HL-60/S4 treated with retinoic acid at 250 ng/mL for 4 days and 3 days (cell line): ENCODE results near the gene CDH22.

Source experiments
- in situ Hi-C: fragments of 300-500 bp; cut with MboI; formaldehyde crosslinking; loops from 2 replicates; pipeline ENCODE4 v1.7.0; 2022; ENCODE audit warnings: low sequenced_read_pairs

The CDH22 gene

DNA sequence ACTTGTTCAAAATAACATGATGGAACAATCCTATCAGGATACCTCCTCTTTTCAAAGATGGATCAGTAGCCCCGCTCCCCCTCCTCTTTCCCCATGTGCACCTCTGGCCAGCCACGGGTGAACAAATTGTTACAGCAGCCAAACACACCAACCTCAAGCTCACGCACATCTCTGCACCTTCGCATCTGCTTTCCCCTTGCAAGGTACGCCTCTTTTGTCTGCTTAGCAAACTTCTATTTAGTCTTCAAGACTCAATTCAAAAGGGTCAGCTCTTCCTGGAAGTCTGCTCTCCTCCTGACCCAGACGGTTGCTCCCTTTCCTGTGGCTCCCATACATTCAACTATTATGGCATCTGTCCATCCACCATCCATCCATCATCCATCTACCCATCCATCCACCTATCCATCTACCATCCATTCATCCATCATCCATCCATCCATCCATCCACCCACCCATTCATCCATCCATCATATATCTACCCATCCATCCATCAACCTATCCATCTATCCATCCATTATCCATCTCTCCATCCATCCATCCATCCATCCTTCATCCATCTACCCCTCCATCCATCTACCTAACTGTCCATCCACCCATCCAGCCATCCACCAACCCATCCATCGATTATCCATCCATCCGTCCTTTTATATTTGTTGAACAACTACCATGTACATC lies 36.3 kb upstream of the CDH22 start:
- in situ Hi-C loops, result loop anchor here (5.0 kb wide), 1 partner anchor 217 kb away; no protein-coding TSS in a partner anchor

DNA sequence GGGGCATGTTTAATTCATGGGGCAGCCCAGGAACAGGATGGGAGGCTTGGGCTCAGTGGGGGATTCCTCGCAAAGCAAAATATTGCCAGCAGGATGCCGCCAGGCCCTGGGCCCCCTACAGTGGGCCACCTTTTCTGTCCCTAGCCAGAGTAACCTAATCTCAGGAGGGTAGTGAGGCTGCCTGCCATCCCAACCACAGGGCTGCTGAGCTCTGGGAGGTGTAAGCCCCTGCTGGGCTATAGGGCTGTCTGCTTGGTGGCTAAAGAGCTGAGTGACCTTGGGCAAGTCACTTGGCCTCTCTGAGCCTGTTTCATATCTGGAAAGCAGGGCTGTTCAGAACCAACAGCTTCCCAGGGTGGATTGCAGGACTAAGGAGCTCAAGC lies 35.7 kb upstream of the CDH22 start:
- in situ Hi-C loops, result loop anchor here (5.0 kb wide), 1 partner anchor 217 kb away; no protein-coding TSS in a partner anchor

DNA sequence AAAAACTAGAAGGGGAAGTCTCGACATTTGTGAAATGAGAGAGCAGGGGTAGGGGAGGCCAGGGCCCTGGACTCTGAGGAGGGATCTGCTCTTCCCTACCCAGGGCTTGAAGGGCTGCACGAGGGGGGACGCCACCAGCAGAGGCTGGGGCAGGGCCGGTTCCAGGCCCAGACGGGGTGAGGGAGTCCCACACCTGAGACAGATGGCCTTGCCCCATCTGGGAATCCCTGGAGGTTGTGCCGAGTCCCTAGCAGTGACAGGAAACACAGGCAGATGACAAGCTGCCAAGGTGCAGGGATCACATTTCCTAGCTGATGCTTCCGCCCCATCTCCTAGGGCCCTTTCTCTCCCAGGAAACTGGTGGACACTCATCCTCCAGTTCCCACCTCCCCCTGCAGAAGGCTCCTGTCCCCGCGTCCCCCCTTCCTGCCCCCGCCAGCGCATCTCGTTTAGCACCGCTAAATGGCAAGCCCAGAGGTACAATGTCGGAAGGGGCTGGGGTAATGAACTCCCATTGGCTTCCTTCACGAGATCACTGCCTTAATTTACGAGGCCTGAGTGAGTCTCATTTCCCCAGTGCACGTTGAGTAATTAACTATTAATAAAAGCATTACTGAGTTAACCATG lies 35.2 kb upstream of the CDH22 start:
- in situ Hi-C loops, result loop anchor here (5.0 kb wide), 1 partner anchor 216 kb away; no protein-coding TSS in a partner anchor

DNA sequence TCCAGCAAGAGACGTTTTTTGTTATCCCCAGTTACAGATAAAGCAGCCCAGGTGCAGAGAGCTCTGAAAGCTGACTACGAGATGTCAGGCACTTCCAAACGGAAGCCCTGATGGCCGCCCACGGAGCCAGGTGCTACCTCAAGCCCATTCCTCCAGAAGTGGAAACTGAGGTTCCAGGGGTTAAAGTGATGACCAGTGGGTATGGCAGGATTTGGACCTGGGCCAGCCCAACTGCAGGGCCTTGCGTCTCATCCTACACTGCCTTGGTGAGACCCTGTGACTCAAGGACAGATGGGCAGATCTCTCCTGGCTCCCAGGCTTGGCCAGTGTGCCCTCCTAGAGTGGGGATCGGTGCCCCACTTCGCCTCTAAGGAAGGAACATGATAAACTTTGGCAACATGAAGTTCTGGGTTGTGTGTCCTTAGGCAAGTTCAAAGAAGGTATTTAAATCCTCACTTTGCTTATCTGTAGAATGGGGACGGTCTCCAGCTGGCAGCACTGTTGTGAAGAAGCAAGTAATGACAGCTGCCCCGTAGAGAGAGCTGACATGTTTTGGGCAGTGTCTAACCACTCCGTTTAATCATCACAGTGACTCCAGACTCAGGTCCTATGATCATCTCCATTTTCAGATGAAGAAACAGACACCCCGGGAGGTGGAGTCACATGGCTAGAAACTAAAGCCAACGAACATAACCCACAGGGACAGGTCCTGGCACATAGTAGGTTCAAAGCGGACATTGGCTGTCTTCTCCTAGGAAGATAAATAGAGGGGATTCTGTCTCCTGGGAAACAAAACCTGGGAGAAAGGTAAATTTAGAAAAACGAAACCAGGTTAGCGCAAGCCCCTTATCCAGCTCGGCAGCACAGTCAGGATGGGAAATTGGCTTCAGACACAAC lies 34.4 kb upstream of the CDH22 start:
- in situ Hi-C loops, result loop anchor here (5.0 kb wide), 1 partner anchor 215 kb away; no protein-coding TSS in a partner anchor

DNA sequence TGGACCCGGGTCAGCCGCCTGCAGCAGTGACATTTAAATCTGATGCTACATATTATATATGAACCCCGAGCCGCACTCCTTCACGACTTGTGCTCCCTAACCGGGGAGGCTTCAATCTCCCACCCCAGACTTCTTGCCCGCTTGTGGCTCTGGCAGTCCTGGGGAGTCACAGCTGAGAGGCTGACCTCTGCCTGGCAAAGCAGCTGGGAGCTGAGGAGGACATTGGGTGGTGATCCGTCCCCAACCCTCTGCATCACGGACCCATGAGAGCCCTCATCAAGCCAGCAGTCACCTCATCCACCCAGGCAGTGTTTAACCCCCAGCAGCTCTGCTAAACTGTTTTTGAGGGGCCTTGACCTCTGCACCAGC lies 33.7 kb upstream of the CDH22 start:
- in situ Hi-C loops, result loop anchor here (5.0 kb wide), 1 partner anchor 215 kb away; no protein-coding TSS in a partner anchor

DNA sequence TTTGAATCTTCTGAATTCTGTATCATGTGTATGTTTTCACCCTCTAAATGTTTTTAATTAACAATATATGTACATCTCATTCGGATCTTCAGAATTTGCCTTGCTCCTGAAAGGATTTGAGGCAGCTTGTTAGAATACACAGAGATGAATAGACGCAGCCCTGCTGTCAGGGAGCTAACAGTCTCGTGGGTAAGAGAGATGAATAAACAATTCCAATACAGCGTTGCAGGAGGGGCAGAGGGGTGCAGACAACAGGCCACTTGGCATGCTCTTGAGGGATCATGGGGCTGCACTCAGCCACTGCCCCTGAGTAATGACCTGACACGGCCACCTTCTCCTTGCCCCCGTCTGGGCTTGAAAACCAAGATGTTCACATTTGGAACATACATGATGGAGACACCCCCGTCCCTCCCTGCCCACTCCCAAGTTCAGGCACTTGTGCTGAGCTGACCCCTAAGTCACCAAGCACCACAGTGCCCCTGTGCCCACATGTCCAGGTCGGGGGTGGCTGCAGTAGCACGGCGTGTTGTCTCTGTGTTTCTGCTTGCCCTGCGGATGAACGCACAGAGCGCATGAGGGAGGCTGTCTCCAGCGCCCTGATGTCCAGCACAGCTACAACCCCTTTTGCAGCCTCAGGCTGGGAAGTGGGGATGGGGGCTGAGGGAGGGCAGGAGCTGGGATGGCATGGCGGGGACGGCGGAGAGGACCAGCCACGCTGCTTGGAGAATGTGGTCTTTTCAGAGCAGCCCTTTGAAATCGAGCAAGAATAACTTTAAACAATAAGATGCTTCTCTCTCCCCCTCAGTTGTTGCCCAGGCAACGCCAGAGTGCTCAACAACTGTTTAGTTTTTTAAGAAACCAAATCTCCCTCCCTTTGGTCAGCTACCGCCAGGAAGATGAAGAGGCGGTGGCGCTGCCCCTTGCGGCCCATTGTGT lies 33.0 kb upstream of the CDH22 start:
- in situ Hi-C loops, result loop anchor here (5.0 kb wide), 1 partner anchor 214 kb away; no protein-coding TSS in a partner anchor

DNA sequence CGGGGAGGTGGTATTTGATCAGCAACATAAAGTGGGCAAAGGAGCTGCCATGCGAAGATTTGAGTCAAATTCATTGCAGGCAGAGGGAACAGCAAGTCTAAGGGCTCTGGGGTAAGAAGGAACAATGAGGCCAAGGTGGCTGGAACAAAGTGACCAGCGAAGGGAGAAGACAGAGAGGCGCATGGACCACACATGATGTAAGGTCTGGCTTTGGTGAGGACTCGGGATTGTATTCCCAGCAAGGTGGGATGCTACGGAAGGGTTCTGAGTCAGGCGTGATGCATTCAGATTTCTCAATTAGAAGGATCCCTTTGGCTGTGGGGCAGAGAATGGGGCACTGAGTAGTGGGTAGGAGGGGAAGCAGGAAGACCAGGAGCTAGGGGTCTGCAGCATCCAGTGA lies 30.7 kb upstream of the CDH22 start:
- in situ Hi-C loops, result no loop called here

DNA sequence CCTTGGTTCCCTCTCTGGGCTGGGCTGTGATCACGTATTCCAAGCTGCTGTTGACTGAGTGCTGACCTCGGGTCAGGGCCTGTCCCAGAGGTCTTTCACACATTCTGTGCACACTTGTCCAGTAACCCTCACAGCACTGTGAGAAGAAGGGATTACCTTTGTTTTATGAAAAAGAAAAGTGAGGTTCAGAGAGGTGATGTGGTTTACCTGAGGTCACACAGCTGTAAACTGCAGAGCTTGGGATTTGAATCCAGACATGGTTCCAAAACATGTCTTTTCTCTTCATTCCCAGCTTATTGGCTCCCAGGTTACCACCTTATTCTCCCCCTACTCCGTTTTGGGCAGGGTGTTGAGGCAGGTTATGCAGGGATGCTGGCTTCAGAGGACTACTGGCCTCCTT lies 28.4 kb upstream of the CDH22 start:
- in situ Hi-C loops, result no loop called here

DNA sequence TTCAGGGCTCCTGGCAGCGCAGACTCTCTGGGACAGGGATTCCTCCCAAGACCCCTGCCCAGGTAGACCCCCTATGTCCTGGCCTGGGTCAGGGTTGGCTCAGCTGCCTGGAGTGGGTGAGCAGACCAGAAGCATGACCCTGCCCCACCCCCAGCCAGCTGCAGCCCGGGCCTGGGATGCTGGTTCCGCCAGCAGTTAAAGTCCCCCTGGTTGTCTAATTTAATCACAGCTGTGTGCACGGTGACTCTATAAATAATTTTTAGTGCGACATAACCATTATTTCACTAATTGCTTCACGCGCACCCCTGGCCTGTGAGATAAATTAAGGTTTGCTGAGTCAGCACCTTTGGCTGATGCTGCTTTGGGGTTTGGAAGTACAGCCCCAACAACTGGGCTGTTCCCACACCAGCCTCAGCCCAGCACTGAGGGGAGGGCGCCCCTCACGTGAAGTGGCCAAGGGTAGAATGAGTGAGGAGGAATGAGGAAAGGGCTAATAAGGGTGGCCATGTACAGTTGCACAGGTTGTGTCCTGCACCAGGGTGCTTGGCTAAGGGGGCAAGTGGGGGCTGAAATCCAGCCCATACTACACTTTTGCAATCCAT lies 26.1 kb upstream of the CDH22 start:
- in situ Hi-C loops, result no loop called here

DNA sequence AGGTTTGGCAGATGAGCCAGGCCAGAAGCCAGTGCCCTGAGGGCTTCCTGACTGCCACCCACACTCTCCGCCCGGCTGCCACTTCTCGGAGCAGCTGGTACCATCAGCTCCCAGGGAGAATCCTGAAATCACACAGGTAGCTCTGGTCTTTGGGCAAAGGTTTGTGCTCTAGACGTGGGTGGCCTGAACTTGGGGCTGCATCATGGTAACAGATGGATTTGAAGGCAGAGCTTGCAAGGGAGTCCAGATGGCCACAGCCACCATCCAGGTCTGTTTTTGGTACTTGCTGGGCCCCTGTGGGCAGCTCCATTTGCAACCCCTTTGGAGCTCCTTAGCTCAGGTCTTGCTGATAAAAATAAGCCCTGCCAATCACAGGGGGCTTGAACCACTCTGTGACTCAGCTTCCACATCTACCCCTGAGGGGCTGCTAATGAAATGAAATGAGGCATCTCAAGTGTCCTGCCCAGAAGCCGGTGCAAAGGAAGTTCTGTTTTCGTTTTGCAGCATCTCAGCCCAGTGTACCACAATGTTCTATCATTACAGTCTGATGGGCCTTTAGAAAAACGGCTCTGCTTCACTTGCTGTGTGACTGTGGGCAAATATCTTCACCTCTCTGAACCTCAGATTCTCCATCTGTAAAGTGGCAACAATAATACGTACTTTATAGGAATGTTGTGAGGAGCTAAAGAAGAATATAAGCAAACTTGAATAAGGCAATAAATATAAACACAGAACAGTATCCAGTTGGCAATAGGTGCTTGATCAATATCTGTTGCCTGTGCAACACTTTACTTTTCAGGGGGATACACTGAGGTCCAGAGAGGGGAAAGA lies 25.1 kb upstream of the CDH22 start:
- in situ Hi-C loops, result no loop called here

DNA sequence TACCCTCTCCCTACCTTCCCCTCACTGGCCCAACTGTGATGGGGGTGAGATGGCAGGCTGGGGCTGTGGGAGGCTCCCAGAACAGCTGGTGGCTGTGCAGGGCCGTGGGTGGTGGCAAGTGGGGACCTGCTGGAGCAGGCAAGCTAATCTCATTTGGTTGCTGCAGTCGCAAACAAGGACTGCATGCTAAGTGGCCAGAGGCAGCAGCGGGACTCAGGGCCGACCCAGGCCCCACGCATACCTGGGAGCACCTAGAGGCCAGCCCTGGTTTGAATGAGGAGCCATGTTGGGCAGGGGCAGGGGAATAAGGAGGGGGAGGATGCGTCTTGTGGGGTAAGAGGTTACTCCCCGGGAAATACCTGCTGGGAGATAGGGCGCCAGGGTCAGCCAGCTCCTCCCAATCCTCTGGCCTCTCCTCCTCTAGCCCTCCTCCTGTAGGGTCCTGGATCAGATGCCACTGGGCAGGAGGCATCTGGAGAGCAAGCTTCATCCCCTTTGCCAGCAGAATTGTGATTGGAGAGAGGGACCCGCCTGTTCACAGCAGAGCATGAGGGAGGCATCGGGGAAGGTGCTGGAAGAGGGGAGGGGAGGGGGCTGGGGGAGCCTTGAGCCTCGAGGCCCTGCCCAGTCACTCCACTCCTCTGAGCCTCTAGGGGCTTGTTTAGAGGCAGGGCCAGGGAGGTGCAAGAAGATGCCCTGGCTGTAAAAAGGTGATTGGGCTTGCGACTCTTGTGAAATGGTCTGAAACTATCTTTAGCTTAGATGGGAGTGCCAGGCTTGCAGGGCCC lies 24.3 kb upstream of the CDH22 start:
- in situ Hi-C loops, result no loop called here

DNA sequence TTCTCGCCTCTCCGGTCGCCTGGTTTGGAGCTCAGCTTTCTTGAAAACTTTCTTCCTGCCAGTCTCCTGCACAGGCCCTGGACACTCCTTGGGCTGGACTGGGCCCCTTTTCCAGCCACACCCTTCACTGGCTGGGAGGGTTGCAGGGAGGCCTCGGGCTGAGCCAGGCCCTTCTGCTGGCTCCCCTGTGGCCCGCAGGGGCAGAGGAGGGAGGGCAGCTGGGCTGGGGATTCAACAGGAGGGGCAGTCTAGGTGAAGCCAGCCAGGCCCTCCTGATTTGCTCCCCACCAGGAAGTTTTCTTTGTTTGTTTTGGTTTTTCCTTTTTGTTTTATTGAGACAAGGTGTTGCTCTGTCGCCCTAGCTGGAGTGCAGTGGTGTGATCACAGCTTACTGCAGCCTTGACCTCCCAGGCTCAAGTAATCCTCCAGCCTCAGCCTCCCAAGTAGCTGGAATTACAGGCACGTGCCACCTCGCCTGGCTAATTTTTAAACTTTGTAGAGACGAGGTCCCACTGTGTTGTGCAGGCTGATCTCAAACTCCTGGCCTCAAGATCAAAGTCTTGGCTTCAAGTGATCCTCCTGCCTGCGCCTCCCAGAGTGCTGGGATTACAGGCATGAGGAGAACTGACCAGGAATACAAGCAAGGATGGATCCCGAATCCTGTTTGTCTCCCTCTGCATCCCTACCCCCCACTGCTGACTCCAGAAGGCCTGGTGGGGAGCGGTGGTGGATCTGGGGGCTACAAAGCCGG lies 23.5 kb upstream of the CDH22 start:
- in situ Hi-C loops, result no loop called here

DNA sequence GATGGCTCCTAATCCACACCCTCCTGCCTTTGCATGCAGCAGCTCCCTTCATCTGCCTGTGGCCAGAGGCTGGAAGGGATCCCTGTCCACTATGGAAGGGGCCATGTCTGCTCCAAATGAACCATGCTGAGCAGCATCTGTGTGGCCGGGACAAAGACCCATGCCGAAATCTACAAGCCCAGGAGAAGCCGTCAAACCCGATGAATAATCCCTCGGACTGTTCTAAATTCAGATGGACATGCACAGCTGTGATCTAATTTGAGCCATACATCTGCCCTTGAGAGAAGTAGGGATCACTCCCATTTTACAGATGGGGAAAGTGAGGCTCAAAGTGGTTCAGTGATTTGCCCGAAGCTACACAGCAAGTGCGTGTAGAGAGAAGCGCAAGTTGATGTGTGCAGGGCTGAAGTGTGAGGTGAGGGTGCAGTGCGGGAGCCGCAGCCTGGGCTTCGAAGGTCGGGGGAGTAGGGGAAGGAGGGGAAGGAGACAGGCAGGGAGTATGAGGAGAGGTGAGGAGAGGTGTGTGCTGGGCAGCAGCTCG lies 22.6 kb upstream of the CDH22 start:
- in situ Hi-C loops, result no loop called here

DNA sequence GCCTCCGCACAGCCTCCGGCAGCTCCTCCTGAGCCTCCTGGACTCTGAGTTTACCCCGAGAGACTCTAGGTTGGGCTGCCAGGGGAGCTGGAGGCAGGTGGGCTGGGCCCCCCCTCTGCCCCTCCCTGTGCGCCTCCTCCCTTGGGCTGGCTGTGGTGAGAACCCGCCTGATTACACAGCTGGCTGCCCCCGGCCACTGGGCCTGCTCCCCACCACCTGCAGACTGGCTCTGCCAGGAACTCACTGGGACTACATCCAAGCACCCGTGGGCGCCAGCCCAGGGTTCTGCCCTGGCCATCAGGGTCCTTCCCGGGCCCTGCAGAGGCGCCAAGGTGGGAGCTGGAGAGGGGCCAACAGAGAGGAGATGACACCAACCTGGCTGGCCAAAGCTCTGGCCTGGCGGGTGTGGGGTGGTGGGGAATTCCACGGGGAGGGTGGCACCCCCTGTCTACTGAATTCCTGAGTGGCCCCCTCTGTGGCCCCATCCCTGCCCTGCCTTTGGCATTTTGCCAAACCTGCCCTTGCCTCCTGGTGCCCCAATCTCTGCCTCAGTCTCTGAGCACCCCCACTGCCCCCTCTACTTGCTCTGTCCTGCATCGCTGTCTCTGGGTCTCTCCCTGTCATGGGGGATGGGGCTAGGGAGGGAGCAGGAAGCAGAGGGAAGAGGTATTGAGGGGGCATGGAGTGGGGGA lies 21.9 kb upstream of the CDH22 start:
- in situ Hi-C loops, result no loop called here

DNA sequence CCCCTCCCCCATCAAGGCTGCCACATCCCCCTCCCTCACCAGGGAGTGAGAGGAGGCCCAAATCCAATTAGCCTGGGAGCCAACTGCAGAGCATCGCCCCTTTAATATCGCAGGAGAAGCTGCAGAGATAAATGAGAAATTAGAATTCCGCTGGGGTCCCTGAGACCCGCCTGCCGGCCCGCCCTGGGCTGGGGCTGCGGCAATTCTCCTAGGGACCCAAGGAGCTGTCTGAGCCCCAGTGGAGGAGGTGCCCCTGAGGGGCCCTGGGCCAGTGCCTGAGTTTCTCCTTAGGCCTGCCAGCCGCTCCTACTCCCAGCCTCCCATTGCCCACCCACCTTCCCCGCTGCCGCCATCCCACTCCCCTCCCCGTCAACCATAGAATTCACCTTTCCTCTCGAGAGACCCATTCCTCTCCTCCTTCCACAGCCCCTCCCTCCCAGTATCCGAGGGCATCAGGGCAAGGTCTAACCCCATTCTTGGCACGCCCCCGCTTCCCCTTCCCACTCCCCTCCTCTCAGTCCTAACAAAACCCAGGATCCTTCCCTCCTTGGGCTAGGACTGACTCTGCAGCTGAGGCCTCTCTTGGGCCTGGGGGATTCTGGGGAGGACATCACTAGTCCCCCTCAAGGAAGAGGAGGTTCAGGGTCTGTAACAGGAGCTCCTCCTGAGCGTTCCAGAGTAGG lies 20.0 kb upstream of the CDH22 start:
- in situ Hi-C loops, result no loop called here

DNA sequence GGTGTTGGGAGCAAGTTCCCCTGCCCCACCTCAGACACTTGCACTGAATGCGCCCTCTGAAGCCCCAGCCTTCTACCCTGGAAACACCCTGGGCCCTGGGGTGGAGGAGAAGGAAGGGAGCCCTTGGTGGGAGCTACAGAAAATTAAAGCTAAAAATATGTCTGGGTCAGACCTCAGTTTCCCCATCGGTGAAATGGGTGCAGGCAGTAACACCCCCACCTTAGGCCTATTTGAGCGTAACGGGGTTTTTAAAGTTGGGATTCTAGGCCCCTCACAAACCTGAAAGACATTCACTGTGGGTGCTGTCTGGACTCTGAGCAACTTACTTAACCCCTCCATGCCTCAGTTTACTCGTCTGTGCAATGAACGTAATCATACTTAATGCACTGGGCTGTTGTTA lies 19.3 kb upstream of the CDH22 start:
- in situ Hi-C loops, result no loop called here
